Urinary bladder (tissue), 4 donors: ENCODE results near the gene EXO1. TPM values are rescaled to one million over a fixed set of nuclear protein-coding genes. Genes with fewer than 3 reads are reported as not detected.
A peak's percentile ranks its signal among the peaks of the same experiment; 100 is the strongest.
"Not testable (repeated sequence)": the region's sequence is repeated elsewhere in the genome, so short reads cannot be mapped to it uniquely, and the experiment has no call there.

Experiments used
- DNase-seq: peaks from one replicate; pipeline ENCODE4 v3.0.0-alpha.2; 2015; ENCODE audit errors: extremely low spot score
- H3K27ac ChIP-seq: one replicate; pipeline ENCODE4 v1.5.1; 2013; ENCODE audit warnings: low read depth, mild to moderate bottlenecking, moderate library complexity
- H3K36me3 ChIP-seq: one replicate; pipeline ENCODE4 v1.6.1; 2013; ENCODE audit warnings: mild to moderate bottlenecking, moderate library complexity; ENCODE audit not compliant: insufficient read depth
- H3K4me1 ChIP-seq: one replicate; pipeline ENCODE4 v1.6.1; 2013; ENCODE audit warnings: mild to moderate bottlenecking, moderate library complexity; ENCODE audit not compliant: insufficient read depth
- H3K4me3 ChIP-seq: one replicate; pipeline ENCODE4 v1.5.1; 2013; ENCODE audit warnings: low read depth, low read length
- WGBS: extraction: QIAGEN DNeasy Blood & Tissue Kit; methylation state at CpG from one replicate; pipeline ENCODE4 v1.1.7; 2013; 5-methylcytosine and 5-hydroxymethylcytosine counted together
- polyA plus RNA-seq: library from polyadenylated mRNA; stranded (reverse); fragments of 200-250 nt; gene quantifications from one replicate; pipeline ENCODE4 v1.2.3, GENCODE V29; 2013
- total RNA-seq: library from RNA; depleted of rRNA; stranded (reverse); fragments of >200 nt; gene quantifications from one replicate; pipeline ENCODE4 v1.2.3, GENCODE V29; 2014
- donor health status: healthy with polysubstance abuse.
- donor health status: healthy.

Gene EXO1
- total RNA-seq = 7.9 TPM
- polyA plus RNA-seq = 0.13 TPM

DNA sequence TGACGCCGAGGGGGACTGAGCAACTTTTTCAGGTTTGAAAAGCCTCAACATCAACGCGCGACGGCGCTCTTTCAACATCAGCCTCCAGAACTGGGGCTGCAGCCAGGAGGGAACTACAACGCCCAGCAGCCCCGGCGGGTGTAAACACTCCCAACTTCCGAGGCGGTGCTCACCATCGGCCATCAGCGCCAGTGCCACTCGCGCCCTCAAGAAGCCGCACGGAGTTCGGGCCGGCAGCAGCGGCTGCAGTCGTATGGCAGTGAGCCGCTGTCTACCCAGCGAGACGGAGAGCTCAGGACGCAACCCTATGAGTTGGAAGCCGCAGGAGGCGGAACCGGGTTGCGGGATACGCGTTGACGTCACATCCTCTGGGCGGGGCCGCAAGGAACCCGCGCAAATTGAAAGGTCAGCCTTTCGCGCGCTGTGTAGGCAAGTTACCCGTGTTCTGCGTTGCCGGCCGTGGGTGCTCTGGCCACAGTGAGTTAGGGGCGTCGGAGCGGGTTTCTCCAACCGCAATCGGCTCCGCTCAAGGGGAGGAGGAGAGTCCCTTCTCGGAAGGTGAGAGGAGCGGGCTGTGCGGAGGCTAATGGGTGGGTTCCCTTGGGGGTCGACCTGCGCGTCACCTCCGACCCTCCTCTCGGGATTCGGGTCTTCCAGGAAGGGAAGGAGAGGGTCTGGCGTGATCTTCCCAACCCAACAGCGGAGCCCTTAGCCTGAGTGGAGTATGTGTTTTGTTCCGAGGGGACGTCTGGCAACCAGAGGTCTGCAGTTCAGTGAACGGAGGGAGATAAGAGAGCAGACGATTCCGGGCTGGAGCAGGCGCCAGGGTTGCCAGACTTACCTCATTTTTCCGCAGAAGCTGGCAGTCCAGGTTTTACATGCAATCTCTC lies at the start of gene EXO1:
TSS of gene EXO1 (plus strand) at position 409 of the 890 bp plus-strand sequence. CDS start 2,222 bp downstream, outside the sequence.
- H3K4me3 ChIP-seq = peak within 1 kb of the TSS; percentile 63
- H3K27ac ChIP-seq = peak within 1 kb of the TSS; percentile 97
- H3K36me3 ChIP-seq = no peaks in the 10 kb centered on the region
- DNase-seq = peak; percentile 88
- WGBS = under 1% methylated on average over 68 of the region's 68 CpGs
- H3K4me1 ChIP-seq = no peaks in the 10 kb centered on the region

DNA sequence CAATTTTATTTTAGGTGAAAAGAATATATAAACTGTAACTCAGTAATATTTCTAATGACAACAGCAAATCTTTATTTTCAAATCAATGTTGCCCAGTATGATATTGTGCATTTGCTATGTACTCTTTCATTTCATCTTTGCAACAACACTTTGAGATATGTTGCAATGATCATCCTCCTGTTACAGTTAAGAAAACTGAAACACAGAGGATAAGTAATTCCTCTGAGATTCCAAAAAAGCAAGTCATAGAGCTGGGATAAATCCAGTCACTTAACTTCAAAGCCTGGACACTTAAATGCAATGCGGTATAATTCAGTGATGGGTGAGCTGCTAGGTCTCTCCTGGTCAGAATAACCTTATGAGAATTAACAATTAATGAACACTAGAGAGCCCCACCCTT lies 48.6 kb upstream of the EXO1 start:
- DNase-seq = no peak
- H3K4me3 ChIP-seq = no peak overlapping the region
- WGBS = 89% methylated on average over 1 of the region's 1 CpG
- no peaks in the 10 kb centered on the region for H3K36me3 ChIP-seq
- H3K27ac ChIP-seq = no peak overlapping the region
- H3K4me1 ChIP-seq = no peaks in the 10 kb centered on the region

DNA sequence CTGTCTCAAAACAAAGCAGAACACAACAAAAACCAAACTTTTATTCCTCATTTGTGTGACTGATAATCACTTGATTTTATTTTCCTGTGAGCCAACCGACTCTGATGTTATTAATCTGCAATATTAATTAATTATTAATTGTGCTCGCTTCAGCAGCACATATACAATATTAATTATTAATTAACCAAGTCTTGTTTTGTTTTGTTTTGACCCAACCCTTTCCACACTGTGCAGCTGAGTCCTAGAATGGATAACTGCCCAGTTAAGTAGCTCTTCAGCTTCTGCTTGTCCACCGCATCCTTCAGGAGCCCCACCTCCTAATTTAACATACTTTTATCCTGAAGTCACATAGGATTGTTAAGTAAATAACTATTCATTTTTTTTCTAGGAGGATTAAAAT lies 47.4 kb upstream of the EXO1 start:
- no peak overlapping the region for H3K27ac ChIP-seq
- DNase-seq = no peak
- H3K36me3 ChIP-seq = no peaks in the 10 kb centered on the region
- no peaks in the 10 kb centered on the region for H3K4me1 ChIP-seq
- H3K4me3 ChIP-seq = no peak overlapping the region
- whole genome bisulfite sequencing = 78% methylated on average over 3 of the region's 3 CpGs

DNA sequence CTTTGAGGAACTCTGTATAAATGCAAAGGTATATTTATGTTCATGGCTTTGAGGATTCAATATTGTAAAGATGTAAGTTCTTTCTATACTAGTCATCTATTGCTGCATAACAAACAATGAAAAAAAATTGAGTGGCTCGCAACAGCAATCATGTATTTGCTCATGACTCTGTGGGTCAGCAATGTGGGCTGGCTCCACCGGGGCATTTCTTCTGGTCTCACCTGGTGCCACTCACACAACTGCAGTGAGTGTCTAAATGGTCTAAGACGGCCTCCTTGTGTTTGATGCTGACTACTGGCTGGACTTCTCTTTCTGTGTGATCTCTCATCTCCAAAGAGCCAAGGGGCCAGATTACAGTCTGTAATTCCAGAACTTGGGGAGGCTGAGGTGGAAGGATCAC lies 45.1 kb upstream of the EXO1 start:
- Histone ChIP-seq H3K27ac (no peak overlapping the region), H3K36me3 (no peaks in the 10 kb centered on the region), H3K4me1 (no peaks in the 10 kb centered on the region), H3K4me3 (no peak overlapping the region)
- no peak for DNase-seq
- WGBS = 85% methylated on average over 3 of the region's 3 CpGs

DNA sequence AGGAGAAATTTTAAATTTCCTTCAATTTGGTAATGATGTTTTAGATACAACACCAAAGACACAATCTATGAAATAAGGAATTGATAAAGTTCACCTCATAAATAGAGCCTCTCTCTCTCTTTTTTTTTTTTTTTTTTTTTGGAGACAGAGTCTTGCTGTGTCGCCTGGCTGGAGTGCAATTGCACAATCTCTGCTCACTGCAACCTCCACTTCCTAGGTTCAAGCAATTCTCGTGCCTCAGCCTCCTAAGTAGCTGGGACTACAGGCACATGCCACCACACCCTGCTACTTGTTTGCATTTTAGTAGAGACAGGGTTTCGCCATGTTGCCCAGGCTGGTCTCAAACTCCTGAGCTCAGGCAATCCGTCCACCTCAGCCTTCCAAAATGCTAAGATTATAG lies 43.3 kb upstream of the EXO1 start:
- WGBS = 73% methylated on average over 4 of the region's 4 CpGs
- H3K4me3 ChIP-seq, H3K36me3 ChIP-seq, H3K4me1 ChIP-seq, H3K27ac ChIP-seq, DNase-seq: not testable (repeated sequence)

DNA sequence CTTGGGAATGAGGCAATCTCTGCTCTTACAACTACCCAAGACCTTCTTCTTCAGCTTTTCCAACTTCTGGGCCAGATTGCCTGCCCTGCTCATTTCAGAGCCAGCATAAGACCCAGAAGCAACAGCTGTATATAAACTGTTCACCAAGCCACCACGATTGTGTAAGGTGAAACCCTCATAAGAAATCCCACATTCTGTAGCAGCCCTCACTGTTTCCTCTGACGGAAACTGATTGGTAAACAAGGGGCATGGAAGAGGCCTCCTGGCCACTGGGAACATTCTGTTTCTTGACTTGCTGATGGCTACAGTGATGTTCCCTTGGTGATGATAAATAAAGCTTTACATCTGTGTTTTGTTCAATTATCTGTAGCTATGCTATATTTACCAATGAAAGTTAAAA lies 39.7 kb upstream of the EXO1 start:
- WGBS = 38% methylated on average over 2 of the region's 2 CpGs
- Histone ChIP-seq H3K4me1 (no peaks in the 10 kb centered on the region), H3K4me3 (no peak overlapping the region), H3K27ac (no peak overlapping the region), H3K36me3 (no peaks in the 10 kb centered on the region)
- DNase-seq = no peak

DNA sequence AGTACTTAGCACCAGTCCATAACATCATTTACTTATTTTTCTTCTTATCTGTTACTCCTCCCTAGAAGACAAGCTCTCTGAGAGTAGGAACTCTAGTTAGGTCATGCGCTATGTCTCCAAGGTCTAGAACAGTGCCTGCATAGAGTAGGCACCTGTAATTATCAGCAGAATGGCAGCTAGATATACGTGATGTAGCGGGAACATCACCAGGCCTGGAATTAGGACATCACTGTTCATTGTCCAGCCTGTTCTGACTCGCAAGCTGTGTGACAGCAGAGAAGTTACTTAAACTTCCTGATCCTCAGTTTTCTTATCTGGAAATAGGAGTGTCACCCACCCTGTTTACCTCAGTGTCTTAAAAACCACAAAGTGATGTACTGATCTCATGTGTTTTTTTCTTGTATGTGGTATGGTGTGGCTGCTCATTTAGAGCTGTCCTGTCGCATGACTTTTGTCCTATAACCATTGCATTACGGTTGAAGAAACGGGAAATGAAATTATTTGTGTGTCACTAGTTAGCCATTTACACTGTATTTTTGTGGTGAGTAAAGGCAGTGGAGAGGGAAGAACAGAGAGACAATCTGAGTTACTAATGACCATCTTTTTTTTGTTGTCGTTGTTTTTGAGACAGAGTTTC lies 37.1 kb upstream of the EXO1 start:
- no peak overlapping the region for H3K4me3 ChIP-seq
- DNase-seq = no peak
- WGBS = 87% methylated on average over 8 of the region's 8 CpGs
- no peaks in the 10 kb centered on the region for H3K4me1 ChIP-seq
- no peak overlapping the region for H3K27ac ChIP-seq
- H3K36me3 ChIP-seq = no peaks in the 10 kb centered on the region

DNA sequence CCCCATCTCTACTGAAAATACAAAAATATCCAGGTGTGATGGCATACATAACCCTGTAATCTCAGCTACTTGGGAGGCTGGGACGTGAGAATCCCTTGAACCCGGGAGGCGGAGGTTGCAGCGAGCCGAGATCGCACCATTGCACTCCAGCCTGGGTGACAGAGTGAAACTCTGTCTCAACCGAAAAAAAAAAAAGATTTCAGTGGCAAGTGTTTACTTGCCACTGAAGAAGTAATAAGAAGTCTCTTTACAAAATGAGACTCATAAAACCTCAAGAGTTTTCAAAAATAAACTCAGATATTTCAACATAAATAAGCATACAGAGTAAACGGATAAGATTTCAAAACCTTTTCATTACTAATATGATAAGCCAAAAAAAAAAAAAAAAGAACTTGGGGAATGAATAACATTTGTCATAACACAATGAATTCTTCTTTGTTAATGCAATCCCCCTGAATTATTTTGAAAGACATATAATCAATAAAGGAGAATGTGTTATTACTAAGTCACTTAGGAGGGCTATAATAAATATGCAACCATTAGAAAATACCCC lies 34.2 kb upstream of the EXO1 start:
- no peaks in the 10 kb centered on the region for H3K4me1 ChIP-seq
- no peak for DNase-seq
- H3K4me3 ChIP-seq = no peak overlapping the region
- no peaks in the 10 kb centered on the region for H3K36me3 ChIP-seq
- H3K27ac ChIP-seq = no peak overlapping the region
- WGBS = 83% methylated on average over 8 of the region's 8 CpGs

DNA sequence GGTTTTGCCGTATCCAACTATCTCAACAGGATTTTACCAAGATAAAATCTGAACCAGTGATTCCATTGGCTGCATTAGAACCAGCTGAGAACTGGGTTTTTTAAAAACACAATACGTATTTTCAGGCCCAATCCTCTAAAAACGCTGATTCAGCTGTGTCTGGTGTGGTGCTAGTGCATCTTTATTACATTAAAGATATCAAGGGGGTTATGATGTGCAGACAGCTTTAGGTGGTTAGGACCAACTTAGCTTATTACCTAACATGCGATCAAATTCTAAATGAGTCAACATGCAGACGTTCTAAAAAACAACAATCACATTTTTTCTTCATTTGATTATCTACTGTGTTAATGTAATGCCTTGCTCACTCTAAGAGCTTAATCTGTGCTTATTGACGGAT lies 32.0 kb upstream of the EXO1 start:
- no peak for DNase-seq
- Histone ChIP-seq H3K36me3 (no peaks in the 10 kb centered on the region), H3K27ac (no peak overlapping the region), H3K4me1 (no peaks in the 10 kb centered on the region), H3K4me3 (no peak overlapping the region)
- WGBS = 76% methylated on average over 6 of the region's 6 CpGs

DNA sequence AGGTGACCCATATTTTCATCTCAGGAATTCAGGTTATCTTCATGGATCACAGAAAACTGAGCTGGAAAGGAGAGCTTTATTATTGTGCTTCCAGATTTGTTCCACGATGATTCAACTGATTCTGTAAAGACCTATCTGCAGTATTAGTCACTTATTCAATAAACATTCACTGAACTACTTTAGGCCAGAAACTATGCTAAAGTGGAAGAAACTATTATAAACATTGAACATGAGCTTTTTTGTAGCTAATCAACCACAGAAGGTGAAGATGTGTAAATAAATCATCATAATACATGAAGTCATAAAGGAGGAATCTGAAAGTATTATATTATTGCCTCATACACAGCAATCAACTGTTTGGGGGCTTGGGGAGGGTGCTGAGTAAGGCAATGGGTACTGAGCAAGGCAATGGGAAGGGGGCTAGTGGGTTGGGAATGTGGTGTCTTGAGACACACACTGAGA lies 30.6 kb upstream of the EXO1 start:
- Histone ChIP-seq H3K36me3 (no peaks in the 10 kb centered on the region), H3K4me3 (no peak overlapping the region), H3K4me1 (no peaks in the 10 kb centered on the region), H3K27ac (no peak overlapping the region)
- no peak for DNase-seq
- WGBS = 49% methylated on average over 1 of the region's 1 CpG

DNA sequence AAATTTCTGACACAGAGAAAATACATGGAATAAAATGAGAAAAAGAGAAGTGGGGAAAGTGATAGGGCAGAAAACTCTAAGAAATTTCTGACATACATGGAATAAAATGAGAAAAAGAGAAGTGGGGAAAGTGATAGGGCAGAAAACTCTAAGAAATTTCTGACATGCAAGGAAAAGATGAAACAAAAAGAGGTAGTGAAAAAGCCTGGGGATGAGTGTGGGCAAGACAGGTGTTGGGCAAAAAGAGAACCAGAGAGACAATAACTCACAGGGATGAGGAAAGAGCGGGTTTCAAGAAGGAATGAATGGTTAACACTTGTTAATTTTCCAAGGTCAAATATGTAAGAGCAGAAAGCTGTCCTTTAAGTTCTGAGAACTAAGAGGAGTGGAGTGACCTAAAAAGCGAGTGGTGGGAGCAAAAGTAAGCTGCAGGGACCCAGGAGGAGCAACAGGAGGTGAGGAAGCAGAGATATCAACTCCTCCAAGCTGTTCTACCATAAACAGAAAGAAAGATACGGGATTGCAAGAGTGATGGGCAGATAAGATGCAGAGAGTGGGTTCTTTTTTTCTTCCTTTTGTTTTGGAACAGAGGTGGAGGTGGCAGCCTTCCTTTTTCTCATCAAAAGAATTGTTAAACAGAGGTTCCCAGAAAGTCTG lies 29.9 kb upstream of the EXO1 start:
- 47% methylated on average over 3 of the region's 3 CpGs for WGBS
- no peak overlapping the region for H3K4me3 ChIP-seq
- DNase-seq = no peak
- no peaks in the 10 kb centered on the region for H3K4me1 ChIP-seq
- H3K27ac ChIP-seq = no peak overlapping the region
- H3K36me3 ChIP-seq = no peaks in the 10 kb centered on the region

DNA sequence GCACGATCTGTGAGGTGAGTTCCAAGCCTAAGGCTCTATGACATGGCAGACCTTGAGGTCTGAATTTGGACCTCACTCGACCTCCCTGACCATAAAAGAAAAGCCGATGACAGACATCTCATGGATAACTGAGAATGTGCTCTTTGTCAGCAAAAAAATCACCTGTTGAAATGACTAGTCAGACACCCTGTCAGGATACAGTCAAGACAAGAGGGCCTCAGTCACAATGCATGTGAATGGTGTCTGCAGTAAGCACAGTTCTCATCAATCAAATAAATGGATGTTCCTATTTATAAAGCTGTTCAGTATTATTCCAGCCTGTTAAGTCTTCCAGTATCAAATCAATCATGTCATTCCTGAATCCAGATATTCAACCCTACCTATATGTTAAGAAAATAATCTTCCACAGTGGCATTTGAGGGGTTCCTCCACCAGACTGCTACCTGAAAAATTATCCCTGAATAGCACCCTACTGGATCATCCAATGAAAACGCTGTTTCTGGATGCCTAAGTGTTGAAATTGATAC lies 28.6 kb upstream of the EXO1 start:
- no peak overlapping the region for H3K27ac ChIP-seq
- no peaks in the 10 kb centered on the region for H3K36me3 ChIP-seq
- WGBS = 77% methylated on average over 4 of the region's 4 CpGs
- no peak for DNase-seq
- H3K4me3 ChIP-seq = no peak overlapping the region
- H3K4me1 ChIP-seq = no peaks in the 10 kb centered on the region

DNA sequence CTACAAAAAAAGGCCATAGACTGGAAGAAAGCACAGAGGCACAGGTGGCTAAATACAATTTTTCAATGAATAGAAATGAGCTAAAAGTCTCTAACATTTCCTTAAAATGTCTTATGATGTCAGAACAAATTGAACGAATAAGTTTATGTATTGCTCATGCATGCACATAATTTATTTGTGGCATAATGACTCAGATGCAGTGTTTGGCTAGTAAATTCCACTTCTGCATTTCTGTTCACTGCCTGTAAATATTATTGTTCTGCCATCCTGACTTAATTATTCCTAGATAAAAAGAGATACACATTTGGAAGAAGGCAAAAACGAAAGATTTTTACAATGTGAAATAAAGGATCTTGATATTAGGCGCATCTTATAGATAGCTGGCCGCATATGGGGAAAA lies 26.6 kb upstream of the EXO1 start:
- H3K4me3 ChIP-seq = no peak overlapping the region
- WGBS = 75% methylated on average over 4 of the region's 4 CpGs
- no peaks in the 10 kb centered on the region for H3K36me3 ChIP-seq
- H3K4me1 ChIP-seq = no peaks in the 10 kb centered on the region
- H3K27ac ChIP-seq = no peak overlapping the region
- DNase-seq = no peak
